Lung (tissue), 12 donors: ENCODE results near the gene EAF1. TPM values are rescaled to one million over a fixed set of nuclear protein-coding genes. Genes with fewer than 3 reads are reported as not detected.

Experiments used
- ATAC-seq: fragments of 200-7000 bp; cut with Tn5 transposase; one replicate; pipeline ENCODE4 v1.9.1; 2020; ENCODE audit warnings: moderate number of reproducible peaks; ENCODE audit not compliant: insufficient read depth, low FRiP score
- DNase-seq, 3 donors: peaks; one replicate each; pipeline ENCODE4 v3.0.0-alpha.2; 2013 to 2017
- H3K27ac ChIP-seq, 2 donors: one replicate each; pipeline ENCODE4 v1.5.1; 2013; ENCODE audit warnings: mild to moderate bottlenecking in 2 of 2, moderate library complexity in 2 of 2, control low read depth in 1 of 2, inconsistent platforms in 1 of 2, low read depth in 1 of 2, low read length in 1 of 2
- H3K27me3 ChIP-seq, 3 donors: one replicate each; pipeline ENCODE4 v1.5.1; 2013; ENCODE audit warnings: low read length in 2 of 3; ENCODE audit not compliant: control insufficient read depth in 3 of 3, insufficient read depth in 3 of 3
- H3K36me3 ChIP-seq, 4 donors: one replicate each; pipeline ENCODE4 v1.5.1; 2013; ENCODE audit warnings: low read length in 4 of 4, mild to moderate bottlenecking in 1 of 4, moderate library complexity in 1 of 4; ENCODE audit not compliant: control insufficient read depth in 4 of 4, insufficient read depth in 4 of 4
- H3K4me1 ChIP-seq, 5 donors: one replicate each; pipeline ENCODE4 v1.5.1; 2013; ENCODE audit warnings: low read length in 5 of 5, mild to moderate bottlenecking in 2 of 5, moderate library complexity in 1 of 5; ENCODE audit not compliant: control insufficient read depth in 5 of 5, insufficient read depth in 5 of 5
- H3K4me3 ChIP-seq: one replicate; pipeline ENCODE4 v1.5.1; 2013; ENCODE audit warnings: mild to moderate bottlenecking, control low read depth, moderate library complexity
- H3K9ac ChIP-seq, 2 donors: one replicate each; pipeline ENCODE4 v1.5.1; 2013; ENCODE audit warnings: low read length in 2 of 2, control low read depth in 1 of 2; ENCODE audit not compliant: insufficient read depth in 1 of 2
- H3K9me3 ChIP-seq, 4 donors: one replicate each; pipeline ENCODE4 v1.5.1; 2013; ENCODE audit warnings: low read length in 3 of 4, mild to moderate bottlenecking in 1 of 4, moderate library complexity in 1 of 4; ENCODE audit not compliant: control insufficient read depth in 4 of 4, insufficient read depth in 3 of 4
- CTCF ChIP-seq: IDR thresholded peaks from 2 replicates; pipeline ENCODE4 v1.5.1; 2012; ENCODE audit warnings: mild to moderate bottlenecking; ENCODE audit errors: control extremely low read depth, extremely low read depth
- WGBS, 2 donors: extraction: QIAGEN DNeasy Blood & Tissue Kit; methylation state at CpG; one replicate each; pipeline ENCODE4 v1.1.7; 2013; 5-methylcytosine and 5-hydroxymethylcytosine counted together
- polyA plus RNA-seq, 2 donors: library from polyadenylated mRNA; stranded (reverse); fragments of 200-250 nt; gene quantifications; one replicate each; pipeline ENCODE4 v1.2.1, GENCODE V29; 2013
- total RNA-seq, 2 donors: library from RNA; depleted of rRNA in 1 of 2; stranded (reverse); fragments of >200 nt in 1 of 2; gene quantifications; one replicate each; pipeline ENCODE4 v1.2.1, GENCODE V29; 2014 to 2021
- donor health status: control.
- donor health status: control.
- donor health status: Bipolar disorder and iron deficiency.
- donor health status: healthy.
- donor health status: DM: yes; HTN: yes; CAD: no.

EAF1 gene
- total and polyA plus RNA-seq, 4 donors: 5.5 to 25.3 (median 17.0) TPM

GRCh38 chr3:15453991-15454625 lies 26.7 kb downstream of the EAF1 start:
- 83 to 84% methylated on average over 9 of the region's 9 CpGs for WGBS, 2 donors
- DNase-seq: peak in 1 of 3 donors; percentile 6

GRCh38 chr3:15454965-15455364 lies 27.6 kb downstream of the EAF1 start:
- no peak overlapping the region for H3K9ac ChIP-seq
- H3K36me3 ChIP-seq: peaks cover 0 to 9% (median under 1%) of the 10 kb centered on the region in 4 donors
- no peak for TF ChIP-seq CTCF
- DNase-seq (no peak), ATAC-seq (no peak)
- no peaks in the 10 kb centered on the region for H3K27me3 ChIP-seq
- no peaks in the 10 kb centered on the region for H3K4me1 ChIP-seq
- no peak overlapping the region for H3K4me3 ChIP-seq
- peaks cover 0 to 3% (median 0%) of the 10 kb centered on the region in 4 donors for H3K9me3 ChIP-seq
- no peak overlapping the region for H3K27ac ChIP-seq

More at GRCh38 chr3:15453991-15454625, 26.7 kb downstream of the EAF1 start:
- Histone ChIP-seq H3K27ac (no peak overlapping the region), H3K36me3 (peaks cover 0 to 9% (median under 1%) of the 10 kb centered on the region in 4 donors), H3K4me3 (no peak overlapping the region), H3K9me3 (peaks cover 0 to 3% (median 0%) of the 10 kb centered on the region in 4 donors), H3K4me1 (no peaks in the 10 kb centered on the region), H3K27me3 (no peaks in the 10 kb centered on the region), H3K9ac (no peak overlapping the region)
- no peak for ATAC-seq
- TF ChIP-seq CTCF: no peak

- ATAC-seq: no peak
- no peaks in the 10 kb centered on the region for H3K27me3 ChIP-seq
These were observed 28.4 kb downstream of the EAF1 start for GRCh38 chr3:15455756-15456155.

More at GRCh38 chr3:15455756-15456155, 28.4 kb downstream of the EAF1 start:
- Histone ChIP-seq H3K9ac (no peak overlapping the region), H3K27ac (no peak overlapping the region), H3K4me3 (no peak overlapping the region), H3K9me3 (peaks cover 0 to 3% (median 0%) of the 10 kb centered on the region in 4 donors), H3K36me3 (peaks cover 0 to 9% (median under 1%) of the 10 kb centered on the region in 4 donors), H3K4me1 (no peaks in the 10 kb centered on the region)
- TF ChIP-seq CTCF: no peak
- 91 to 95% methylated on average over 7 of the region's 7 CpGs for WGBS, 2 donors
- no peak for DNase-seq
